Measurements from ENCODE around the gene SNRNP25.

The SNRNP25 gene

DNA sequence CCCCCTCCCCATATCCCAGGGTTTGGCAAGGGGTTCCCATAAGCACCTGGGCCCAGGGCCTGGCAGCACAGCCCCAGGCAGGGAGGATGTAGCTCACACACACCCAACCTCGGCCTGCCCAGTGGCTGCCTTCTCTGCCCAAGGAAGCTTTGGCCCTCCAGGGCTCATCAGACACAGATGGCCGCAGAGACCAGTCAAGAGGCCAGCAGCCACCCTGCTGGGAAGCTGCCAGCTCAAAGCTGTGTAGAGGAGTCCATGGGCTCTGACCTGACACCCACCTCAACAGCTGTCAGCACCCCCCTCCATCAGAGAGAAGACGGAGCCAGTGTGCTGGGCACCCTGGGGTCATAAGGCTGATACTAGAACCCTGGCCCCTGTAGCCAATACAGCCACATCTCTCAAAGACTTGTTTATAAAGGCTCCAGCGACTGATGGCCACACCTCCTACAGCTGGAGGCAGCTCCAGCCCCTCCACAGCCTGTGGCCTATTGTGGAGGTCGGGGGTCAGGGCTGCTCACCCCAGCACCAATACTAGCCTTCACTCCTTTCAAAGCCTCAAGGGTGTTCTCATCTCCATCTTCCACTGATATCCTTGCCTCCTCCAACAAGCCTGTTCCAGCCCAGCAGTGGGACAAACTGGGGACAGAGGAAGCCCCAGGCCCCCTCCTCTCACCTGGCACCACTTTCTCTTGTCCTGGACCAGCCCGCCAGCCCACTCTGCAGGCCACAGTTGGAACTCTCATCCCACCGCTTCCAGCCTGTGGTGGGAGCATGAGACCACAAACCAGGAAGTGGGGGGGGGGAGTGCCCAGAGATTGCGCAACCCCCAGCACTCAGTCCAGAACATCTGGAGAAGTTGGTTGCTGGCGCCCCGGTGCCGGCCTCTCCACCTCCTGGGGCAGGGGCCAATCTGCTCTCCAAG, 22.2 kb downstream of the SNRNP25 start:
- Histone ChIP-seq H3K9ac (ENCODE audit: low read length) (no peak overlapping the region), H3K36me3 (replicated peaks; ENCODE audit: insufficient read depth, low read length) (no peaks in the 10 kb centered on the region), H3K27me3 (replicated peaks; ENCODE audit: insufficient read depth, low read length) (peaks cover 4% of the 10 kb centered on the region), H2AFZ (ENCODE audit: low read length) (no peak overlapping the region), H3K9me2 (replicated peaks; ENCODE audit: insufficient read depth, low read length) (no peaks in the 10 kb centered on the region), H4K20me1 (ENCODE audit: insufficient read depth, low read length) (no peaks in the 10 kb centered on the region), H3K9me3 (replicated peaks; ENCODE audit: insufficient read depth, low read length) (no peaks in the 10 kb centered on the region), H3K4me1 (ENCODE audit: low read length) (peaks cover 25% of the 10 kb centered on the region), H3K4me3 (ENCODE audit: low read length) (no peak overlapping the region), H3K4me2 (ENCODE audit: low read depth, low read length) (no peak overlapping the region), H3K27ac (ENCODE audit: low read length) (no peak overlapping the region), H3F3A (ENCODE audit: insufficient read depth, low read length) (0 out of 2 replicates have a peak, but pooled peaks cover 3% of the 10 kb centered on the region), H3K79me2 (ENCODE audit: low read length) (peaks cover 9% of the 10 kb centered on the region)
- DNase-seq, result no peak
- no peak for TF ChIP-seq EZH2phosphoT487 (IDR thresholded peaks at IDR 0.05; ENCODE audit: low read length)
- TF ChIP-seq, protein P1, sequence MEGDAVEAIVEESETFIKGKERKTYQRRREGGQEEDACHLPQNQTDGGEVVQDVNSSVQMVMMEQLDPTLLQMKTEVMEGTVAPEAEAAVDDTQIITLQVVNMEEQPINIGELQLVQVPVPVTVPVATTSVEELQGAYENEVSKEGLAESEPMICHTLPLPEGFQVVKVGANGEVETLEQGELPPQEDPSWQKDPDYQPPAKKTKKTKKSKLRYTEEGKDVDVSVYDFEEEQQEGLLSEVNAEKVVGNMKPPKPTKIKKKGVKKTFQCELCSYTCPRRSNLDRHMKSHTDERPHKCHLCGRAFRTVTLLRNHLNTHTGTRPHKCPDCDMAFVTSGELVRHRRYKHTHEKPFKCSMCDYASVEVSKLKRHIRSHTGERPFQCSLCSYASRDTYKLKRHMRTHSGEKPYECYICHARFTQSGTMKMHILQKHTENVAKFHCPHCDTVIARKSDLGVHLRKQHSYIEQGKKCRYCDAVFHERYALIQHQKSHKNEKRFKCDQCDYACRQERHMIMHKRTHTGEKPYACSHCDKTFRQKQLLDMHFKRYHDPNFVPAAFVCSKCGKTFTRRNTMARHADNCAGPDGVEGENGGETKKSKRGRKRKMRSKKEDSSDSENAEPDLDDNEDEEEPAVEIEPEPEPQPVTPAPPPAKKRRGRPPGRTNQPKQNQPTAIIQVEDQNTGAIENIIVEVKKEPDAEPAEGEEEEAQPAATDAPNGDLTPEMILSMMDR (IDR thresholded peaks at IDR 0.05; ENCODE audit: low read length), result no peak
- TF ChIP-seq EZH2 (optimal IDR thresholded peaks at IDR 0.05; ENCODE audit: low read depth, low read length), result no peak

- peaks cover 4% of the 10 kb centered on the region for H3K27me3 ChIP-seq (replicated peaks; ENCODE audit: insufficient read depth, low read length)
- H3K9me3 ChIP-seq (replicated peaks; ENCODE audit: insufficient read depth, low read length), result no peaks in the 10 kb centered on the region
- peak overlapping the region; percentile 87 for H3K9ac ChIP-seq (ENCODE audit: low read length)
- no peaks in the 10 kb centered on the region for H3K36me3 ChIP-seq (replicated peaks; ENCODE audit: insufficient read depth, low read length)
- no peak for TF ChIP-seq EZH2phosphoT487 (IDR thresholded peaks at IDR 0.05; ENCODE audit: low read length)
- no peak for TF ChIP-seq EZH2 (optimal IDR thresholded peaks at IDR 0.05; ENCODE audit: low read depth, low read length)
- TF ChIP-seq, protein P1 (IDR thresholded peaks at IDR 0.05; ENCODE audit: low read length), result no peak
- H3K4me2 ChIP-seq (ENCODE audit: low read depth, low read length), result peak overlapping the region; percentile 99
- no peak for DNase-seq
- peak overlapping the region; percentile 81 for H2AFZ ChIP-seq (ENCODE audit: low read length)
- peak overlapping the region; percentile 19; the same call in 1 of the 2 replicates for H3K27ac ChIP-seq (ENCODE audit: low read length)
- 0 out of 2 replicates have a peak, but pooled peaks cover 3% of the 10 kb centered on the region for H3F3A ChIP-seq (ENCODE audit: insufficient read depth, low read length)
- H3K4me1 ChIP-seq (ENCODE audit: low read length), result peaks cover 25% of the 10 kb centered on the region
- peak overlapping the region; percentile 90 for H3K4me3 ChIP-seq (ENCODE audit: low read length)
- no peaks in the 10 kb centered on the region for H4K20me1 ChIP-seq (ENCODE audit: insufficient read depth, low read length)
- H3K9me2 ChIP-seq (replicated peaks; ENCODE audit: insufficient read depth, low read length), result no peaks in the 10 kb centered on the region
- H3K79me2 ChIP-seq (ENCODE audit: low read length), result peaks cover 9% of the 10 kb centered on the region
Measured at GRCh38 chr16:76535-77272, 23.1 kb downstream of the SNRNP25 start.

DNA sequence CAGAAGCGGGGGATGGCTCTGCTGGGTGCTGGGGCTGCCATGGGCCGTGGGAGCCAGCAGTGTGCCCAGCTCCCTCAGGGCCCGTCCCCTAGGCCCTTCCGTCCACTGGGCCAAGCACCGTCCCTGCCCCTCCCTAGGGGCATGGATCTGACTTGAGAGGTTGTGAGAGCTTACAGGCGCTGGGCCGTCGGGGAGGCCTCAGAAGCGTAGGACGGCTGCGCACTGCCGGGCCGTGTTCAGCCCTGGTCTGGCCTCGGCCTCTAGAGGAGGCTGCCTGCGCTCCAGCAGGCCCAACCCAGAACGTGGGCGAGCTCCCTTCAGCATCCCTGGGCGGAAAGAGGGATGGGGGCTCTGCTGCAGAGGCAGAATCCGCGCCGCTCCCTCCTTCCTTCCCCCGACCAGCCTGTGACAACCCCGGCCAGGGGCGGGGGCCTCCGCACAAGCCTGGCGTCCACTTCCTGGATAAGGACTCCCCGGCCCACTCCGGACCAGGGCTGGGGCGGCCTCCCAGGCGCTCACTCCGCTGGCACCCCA, 23.7 kb downstream of the SNRNP25 start:
- Histone ChIP-seq H3K9me2 (replicated peaks; ENCODE audit: insufficient read depth, low read length) (no peaks in the 10 kb centered on the region), H3K79me2 (ENCODE audit: low read length) (peaks cover 9% of the 10 kb centered on the region), H3K27ac (ENCODE audit: low read length) (peak overlapping the region; percentile 19; the same call in 1 of the 2 replicates), H3K27me3 (replicated peaks; ENCODE audit: insufficient read depth, low read length) (no peaks in the 10 kb centered on the region), H3K9ac (ENCODE audit: low read length) (peak overlapping the region; percentile 87), H2AFZ (ENCODE audit: low read length) (peak overlapping the region; percentile 81), H3K4me3 (ENCODE audit: low read length) (peak overlapping the region; percentile 90), H3K9me3 (replicated peaks; ENCODE audit: insufficient read depth, low read length) (no peaks in the 10 kb centered on the region), H3K36me3 (replicated peaks; ENCODE audit: insufficient read depth, low read length) (no peaks in the 10 kb centered on the region), H3K4me1 (ENCODE audit: low read length) (peaks cover 25% of the 10 kb centered on the region), H3K4me2 (ENCODE audit: low read depth, low read length) (peak overlapping the region; percentile 99), H3F3A (ENCODE audit: insufficient read depth, low read length) (0 out of 2 replicates have a peak, but pooled peaks cover 3% of the 10 kb centered on the region), H4K20me1 (ENCODE audit: insufficient read depth, low read length) (no peaks in the 10 kb centered on the region)
- TF ChIP-seq, protein P1 (IDR thresholded peaks at IDR 0.05; ENCODE audit: low read length), result no peak; the same call in 1 of the 2 replicates
- no peak for TF ChIP-seq EZH2phosphoT487 (IDR thresholded peaks at IDR 0.05; ENCODE audit: low read length)
- TF ChIP-seq EZH2 (optimal IDR thresholded peaks at IDR 0.05; ENCODE audit: low read depth, low read length), result no peak
- DNase-seq, result peak; percentile 61
